ENCODE results near the gene TFAP2E. TPM values are rescaled to one million over a fixed set of nuclear protein-coding genes. Genes with fewer than 3 reads are reported as not detected.

Gene TFAP2E
- total RNA-seq, 1 donor from 2014 or later, result 0.47 TPM

DNA sequence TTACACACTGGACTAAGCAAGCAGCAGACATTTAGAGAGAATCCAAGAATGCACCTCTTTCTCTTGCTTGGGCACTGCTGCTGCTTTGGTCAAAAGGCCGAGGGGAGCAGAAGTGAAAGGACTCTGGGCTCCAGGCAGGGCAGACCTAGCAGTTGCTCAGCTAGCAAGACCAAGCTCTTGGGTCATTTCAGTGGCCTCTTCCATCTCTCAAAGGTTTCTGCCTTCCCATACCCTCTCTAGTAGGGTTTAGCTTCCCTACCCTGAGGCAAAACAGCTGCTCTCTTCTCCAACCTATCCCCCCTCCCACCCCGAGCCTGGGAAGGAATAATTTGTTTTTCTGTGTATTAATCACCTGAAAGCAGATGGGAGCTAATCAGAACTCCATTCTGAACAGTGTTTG lies 25.8 kb downstream of the TFAP2E start:
- intact Hi-C loops (cut with micrococcal nuclease), result no loop called here
- Mint-ChIP-seq H3K4me3 (no peak overlapping the region), H3K36me3 (ENCODE audit: low read depth) (peaks cover 29% of the 10 kb centered on the region), H3K27me3 (ENCODE audit: insufficient read depth) (no peaks in the 10 kb centered on the region), H3K4me1 (ENCODE audit: low read depth) (no peaks in the 10 kb centered on the region), H3K9me3 (no peaks in the 10 kb centered on the region), H3K27ac (no peak overlapping the region)
- DNase-seq (ENCODE audit: low spot score), result no peak

DNA sequence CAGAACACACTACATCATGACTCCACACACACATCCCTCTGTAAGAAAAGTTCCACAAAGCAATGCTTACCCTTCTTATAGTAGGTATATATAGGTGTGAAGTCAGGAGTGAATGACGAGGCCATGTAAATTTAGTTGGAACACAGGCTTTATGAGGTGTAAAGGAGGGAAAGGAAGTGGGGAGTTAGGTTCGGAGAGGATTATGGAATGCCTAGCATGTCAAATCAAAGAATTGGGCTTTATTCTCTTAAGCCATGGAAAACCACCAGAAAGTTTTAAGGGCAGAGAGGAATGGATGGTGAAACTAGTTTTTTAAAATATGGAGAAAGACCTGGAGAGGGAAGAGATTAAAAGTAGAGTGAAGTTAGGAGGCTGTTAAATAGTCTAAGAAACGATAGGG lies 26.3 kb downstream of the TFAP2E start:
- no peaks in the 10 kb centered on the region for H3K27me3 Mint-ChIP-seq (ENCODE audit: insufficient read depth)
- H3K4me1 Mint-ChIP-seq (ENCODE audit: low read depth), result no peaks in the 10 kb centered on the region
- peaks cover 33% of the 10 kb centered on the region for H3K36me3 Mint-ChIP-seq (ENCODE audit: low read depth)
- H3K27ac Mint-ChIP-seq, result no peak overlapping the region
- intact Hi-C loops (cut with micrococcal nuclease), result no loop called here
- H3K4me3 Mint-ChIP-seq, result no peak overlapping the region
- no peaks in the 10 kb centered on the region for H3K9me3 Mint-ChIP-seq
- DNase-seq (ENCODE audit: low spot score), result no peak

DNA sequence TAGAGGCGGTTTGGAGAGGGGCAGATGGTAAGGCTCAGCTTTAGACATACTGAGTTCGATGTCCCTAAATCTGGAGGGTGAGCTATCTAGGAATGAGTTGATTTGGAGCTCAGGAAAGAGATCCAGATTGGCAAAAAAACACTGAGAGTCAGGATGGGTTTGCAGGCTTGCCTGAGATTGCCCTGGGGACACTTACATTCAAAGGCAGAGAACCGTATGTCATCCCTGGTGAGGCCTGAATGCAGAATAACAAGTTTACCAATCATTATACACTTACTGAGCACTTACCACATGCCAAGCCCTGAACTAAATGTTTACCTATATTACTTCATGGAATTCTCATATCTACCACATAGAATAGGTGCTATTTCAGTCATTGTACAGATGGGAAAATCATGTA lies 27.5 kb downstream of the TFAP2E start:
- Mint-ChIP-seq H3K4me1 (ENCODE audit: low read depth) (no peaks in the 10 kb centered on the region), H3K9me3 (no peaks in the 10 kb centered on the region), H3K27me3 (ENCODE audit: insufficient read depth) (no peaks in the 10 kb centered on the region), H3K36me3 (ENCODE audit: low read depth) (peaks cover 35% of the 10 kb centered on the region), H3K4me3 (no peak overlapping the region), H3K27ac (no peak overlapping the region)
- intact Hi-C loops (cut with micrococcal nuclease), result no loop called here
- no peak for DNase-seq (ENCODE audit: low spot score)

DNA sequence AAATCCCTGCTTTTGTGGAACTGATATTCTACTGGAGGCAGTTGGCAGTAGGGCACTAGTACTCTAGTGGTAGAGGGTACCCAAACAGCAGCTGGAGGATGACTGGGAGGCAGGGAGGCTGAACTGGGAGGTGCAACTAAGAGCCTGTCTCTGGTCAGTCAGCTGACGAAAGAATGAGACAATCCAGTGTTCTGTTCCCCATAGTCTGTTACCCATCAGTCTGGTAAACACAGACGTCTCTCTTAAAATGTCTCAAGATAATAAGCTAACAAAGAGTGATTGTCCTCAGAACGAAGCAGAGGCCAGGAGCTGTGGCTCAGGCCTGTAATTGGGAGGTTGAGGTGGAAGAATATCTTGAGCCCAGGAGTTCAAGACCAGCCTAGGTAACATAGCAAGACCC lies 30.4 kb downstream of the TFAP2E start:
- H3K36me3 Mint-ChIP-seq (ENCODE audit: low read depth), result peaks cover 48% of the 10 kb centered on the region

DNA sequence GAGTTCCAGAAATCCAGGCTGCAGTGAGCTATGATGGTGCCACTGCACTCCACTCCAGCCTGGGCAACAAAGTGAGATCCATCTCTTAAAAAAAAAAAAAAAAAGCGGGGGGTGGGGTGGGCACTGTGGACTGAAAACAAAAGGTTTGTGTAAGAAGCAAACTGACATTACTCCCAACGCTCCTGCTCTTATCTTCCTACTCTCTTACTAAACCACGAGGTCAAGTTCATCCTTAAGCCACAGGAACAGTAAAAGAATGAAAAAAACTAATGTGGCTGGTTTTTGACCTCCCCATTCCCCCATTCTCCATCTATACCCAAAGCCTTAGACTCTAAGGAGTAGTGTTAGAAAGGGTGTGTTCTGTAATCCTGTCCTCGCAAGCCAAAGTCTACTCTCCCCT lies 30.8 kb downstream of the TFAP2E start:
- H3K27me3 Mint-ChIP-seq (ENCODE audit: insufficient read depth), result no peaks in the 10 kb centered on the region
- H3K4me3 Mint-ChIP-seq, result no peak overlapping the region
- peaks cover 17% of the 10 kb centered on the region for H3K4me1 Mint-ChIP-seq (ENCODE audit: low read depth)
- intact Hi-C loops (cut with micrococcal nuclease), result no loop called here
- H3K27ac Mint-ChIP-seq, result no peak overlapping the region
- H3K9me3 Mint-ChIP-seq, result no peaks in the 10 kb centered on the region
- no peak for DNase-seq (ENCODE audit: low spot score)
- H3K36me3 Mint-ChIP-seq (ENCODE audit: low read depth), result peaks cover 46% of the 10 kb centered on the region

More for the DNA sequence above, 30.4 kb downstream of the TFAP2E start:
- Mint-ChIP-seq H3K9me3 (no peaks in the 10 kb centered on the region), H3K4me1 (ENCODE audit: low read depth) (peaks cover 17% of the 10 kb centered on the region), H3K27ac (no peak overlapping the region), H3K4me3 (no peak overlapping the region), H3K27me3 (ENCODE audit: insufficient read depth) (no peaks in the 10 kb centered on the region)
- no peak for DNase-seq (ENCODE audit: low spot score)
- intact Hi-C loops (cut with micrococcal nuclease), result no loop called here

DNA sequence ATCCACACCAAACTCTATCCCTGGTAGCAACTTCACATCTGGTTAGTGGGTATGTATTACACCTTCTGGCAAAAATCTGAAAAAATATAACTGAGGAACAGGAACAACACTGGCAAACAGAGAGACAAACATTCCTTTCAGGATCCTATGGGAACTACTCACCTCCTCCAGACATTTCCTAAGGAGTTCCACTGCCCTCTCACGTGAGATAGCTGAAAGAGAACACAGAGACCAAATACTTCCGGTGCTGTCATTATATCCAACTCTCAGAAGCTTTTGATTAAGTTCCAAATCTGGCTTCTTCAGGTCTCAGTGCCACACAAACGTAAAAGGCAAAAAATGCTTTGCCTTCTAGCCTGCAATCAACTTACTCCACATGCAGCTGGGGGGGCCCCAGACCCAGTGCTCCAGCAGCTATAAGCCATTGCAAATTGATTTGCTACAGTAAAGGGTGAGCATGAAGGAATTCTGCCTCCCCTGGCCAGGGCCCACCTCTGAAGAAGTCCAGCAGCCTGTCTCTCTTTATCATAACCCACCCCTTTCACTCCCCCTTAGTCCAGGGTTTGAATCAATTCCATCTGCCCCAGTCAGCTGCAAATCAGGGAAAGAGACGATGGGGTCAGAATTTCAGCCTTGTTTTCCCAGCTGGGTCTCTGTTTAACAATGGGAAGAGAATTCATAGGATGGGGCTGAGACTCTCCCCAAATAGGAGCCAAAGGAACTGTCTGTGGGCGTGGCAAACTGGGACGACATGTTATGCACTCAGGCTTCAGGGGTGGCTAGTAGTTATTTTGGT lies 32.2 kb downstream of the TFAP2E start:
- Mint-ChIP-seq H3K9me3 (no peaks in the 10 kb centered on the region), H3K4me1 (ENCODE audit: low read depth) (peaks cover 21% of the 10 kb centered on the region), H3K27ac (no peak overlapping the region), H3K4me3 (no peak overlapping the region), H3K27me3 (ENCODE audit: insufficient read depth) (no peaks in the 10 kb centered on the region), H3K36me3 (ENCODE audit: low read depth) (peaks cover 46% of the 10 kb centered on the region)
- intact Hi-C loops (cut with micrococcal nuclease), result no loop called here
- no peak for DNase-seq (ENCODE audit: low spot score)

DNA sequence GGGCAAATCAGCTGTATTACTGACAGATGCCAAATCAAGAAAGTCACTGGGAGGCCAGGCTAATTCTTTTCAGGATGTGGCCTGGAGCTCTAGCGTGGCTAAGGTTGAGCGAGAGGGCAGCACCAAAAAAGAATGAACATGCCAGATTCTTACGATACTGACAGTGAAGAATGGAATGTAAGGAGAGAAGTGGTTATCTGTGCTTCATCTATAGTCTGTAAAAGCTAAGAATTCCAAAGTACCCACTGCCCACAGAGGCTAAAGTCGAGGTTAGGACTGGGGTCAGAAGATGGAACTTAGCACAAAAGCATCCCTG lies 32.7 kb downstream of the TFAP2E start:
- no peak overlapping the region for H3K4me3 Mint-ChIP-seq
- no peak for DNase-seq (ENCODE audit: low spot score)
- H3K27ac Mint-ChIP-seq, result no peak overlapping the region
- H3K9me3 Mint-ChIP-seq, result no peaks in the 10 kb centered on the region
- no peaks in the 10 kb centered on the region for H3K27me3 Mint-ChIP-seq (ENCODE audit: insufficient read depth)
- peaks cover 21% of the 10 kb centered on the region for H3K4me1 Mint-ChIP-seq (ENCODE audit: low read depth)
- intact Hi-C loops (cut with micrococcal nuclease), result no loop called here
- peaks cover 47% of the 10 kb centered on the region for H3K36me3 Mint-ChIP-seq (ENCODE audit: low read depth)

DNA sequence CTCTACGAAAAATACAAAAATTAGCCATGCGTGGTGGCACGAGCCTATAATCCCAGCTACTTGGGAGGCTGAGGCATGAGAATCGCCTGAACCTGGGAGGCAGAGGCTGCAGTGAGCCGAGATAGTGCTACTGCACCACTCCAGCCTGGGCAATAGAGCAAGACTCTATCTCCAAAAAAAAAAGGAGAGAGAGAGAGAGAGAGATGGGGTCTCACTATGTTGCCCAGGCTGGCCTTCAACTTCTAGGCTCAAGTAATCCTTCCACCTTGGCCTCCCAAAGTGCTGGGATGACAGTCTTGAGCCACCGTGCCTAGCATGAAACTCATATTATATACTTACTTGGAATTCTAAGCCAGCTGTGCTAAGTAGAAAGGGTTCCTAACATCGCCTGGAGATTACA lies 38.5 kb downstream of the TFAP2E start:
- Mint-ChIP-seq H3K27ac (no peak overlapping the region), H3K4me3 (no peak overlapping the region), H3K36me3 (ENCODE audit: low read depth) (peaks cover 37% of the 10 kb centered on the region), H3K27me3 (ENCODE audit: insufficient read depth) (no peaks in the 10 kb centered on the region), H3K9me3 (no peaks in the 10 kb centered on the region), H3K4me1 (ENCODE audit: low read depth) (peaks cover 43% of the 10 kb centered on the region)
- DNase-seq (ENCODE audit: low spot score), result no peak
- intact Hi-C loops (cut with micrococcal nuclease), result no loop called here

DNA sequence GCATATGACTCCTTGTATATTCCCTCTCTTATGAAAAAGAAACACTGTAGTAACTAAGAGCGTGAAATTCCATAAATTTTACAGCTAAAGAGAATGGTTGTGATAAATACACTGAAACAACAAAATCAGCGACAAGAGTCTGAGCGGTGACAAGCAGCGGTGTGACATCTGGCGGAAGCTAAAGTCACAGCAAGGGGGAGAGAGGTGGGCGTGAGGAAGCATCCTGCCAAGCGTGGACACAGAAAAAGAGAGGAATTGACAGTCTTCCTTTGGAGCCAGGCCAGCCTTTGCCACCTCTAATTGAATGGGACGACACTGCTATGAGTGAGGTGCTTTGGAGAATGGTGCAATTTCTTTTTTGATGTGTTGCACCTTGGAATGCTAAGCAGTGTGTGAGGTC lies 42.3 kb downstream of the TFAP2E start:
- peaks cover 42% of the 10 kb centered on the region for H3K4me1 Mint-ChIP-seq (ENCODE audit: low read depth)
- no peak overlapping the region for H3K27ac Mint-ChIP-seq

DNA sequence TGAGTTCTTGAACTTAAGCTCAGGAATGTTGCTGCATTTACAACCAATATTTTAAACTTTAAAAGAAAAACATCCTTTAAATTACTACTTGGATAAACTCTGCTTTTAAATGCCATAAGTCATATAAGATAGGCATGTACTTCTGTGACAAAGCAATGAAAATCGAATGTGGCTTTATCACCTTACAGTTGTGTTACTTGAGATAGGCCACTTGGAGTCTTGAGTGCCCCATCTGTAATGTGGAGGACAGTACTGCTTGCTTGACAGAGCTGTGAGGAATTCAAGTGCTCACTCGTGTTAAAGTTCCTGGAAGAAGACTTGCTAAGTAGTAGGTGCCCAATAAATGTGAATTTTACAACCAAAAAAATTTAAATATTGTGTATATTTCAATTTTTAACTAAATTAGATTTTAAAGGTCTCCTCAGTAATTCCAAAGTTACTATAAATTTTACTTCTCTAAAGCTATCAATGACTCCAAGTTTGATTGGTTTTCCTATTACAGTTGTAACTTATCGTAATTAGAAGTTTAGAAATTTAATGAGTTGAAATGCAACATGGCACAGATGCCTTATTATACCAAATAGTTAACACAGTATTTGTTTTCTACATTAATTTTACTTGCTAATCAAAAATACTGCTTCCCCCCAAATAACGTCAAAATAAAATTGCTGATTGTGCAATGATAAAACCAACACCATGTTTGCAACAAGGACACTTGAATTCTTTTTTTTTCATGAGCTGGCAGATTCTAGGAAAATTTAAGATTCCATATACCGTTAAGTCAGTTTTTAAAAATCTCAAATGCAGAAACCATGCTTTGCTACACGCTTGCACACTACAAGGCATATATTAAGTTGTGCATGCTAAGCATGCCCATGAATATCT lies 46.4 kb downstream of the TFAP2E start:
- Mint-ChIP-seq H3K27me3 (ENCODE audit: insufficient read depth) (no peaks in the 10 kb centered on the region), H3K9me3 (no peaks in the 10 kb centered on the region), H3K4me1 (ENCODE audit: low read depth) (peaks cover 31% of the 10 kb centered on the region), H3K36me3 (ENCODE audit: low read depth) (peaks cover 35% of the 10 kb centered on the region), H3K4me3 (no peak overlapping the region), H3K27ac (no peak overlapping the region)
- DNase-seq (ENCODE audit: low spot score), result no peak
- intact Hi-C loops (cut with micrococcal nuclease), result no loop called here

More for the DNA sequence above, 42.3 kb downstream of the TFAP2E start:
- intact Hi-C loops (cut with micrococcal nuclease), result no loop called here
- DNase-seq (ENCODE audit: low spot score), result no peak
- H3K9me3 Mint-ChIP-seq, result no peaks in the 10 kb centered on the region
- H3K4me3 Mint-ChIP-seq, result no peak overlapping the region
- no peaks in the 10 kb centered on the region for H3K27me3 Mint-ChIP-seq (ENCODE audit: insufficient read depth)
- peaks cover 35% of the 10 kb centered on the region for H3K36me3 Mint-ChIP-seq (ENCODE audit: low read depth)

DNA sequence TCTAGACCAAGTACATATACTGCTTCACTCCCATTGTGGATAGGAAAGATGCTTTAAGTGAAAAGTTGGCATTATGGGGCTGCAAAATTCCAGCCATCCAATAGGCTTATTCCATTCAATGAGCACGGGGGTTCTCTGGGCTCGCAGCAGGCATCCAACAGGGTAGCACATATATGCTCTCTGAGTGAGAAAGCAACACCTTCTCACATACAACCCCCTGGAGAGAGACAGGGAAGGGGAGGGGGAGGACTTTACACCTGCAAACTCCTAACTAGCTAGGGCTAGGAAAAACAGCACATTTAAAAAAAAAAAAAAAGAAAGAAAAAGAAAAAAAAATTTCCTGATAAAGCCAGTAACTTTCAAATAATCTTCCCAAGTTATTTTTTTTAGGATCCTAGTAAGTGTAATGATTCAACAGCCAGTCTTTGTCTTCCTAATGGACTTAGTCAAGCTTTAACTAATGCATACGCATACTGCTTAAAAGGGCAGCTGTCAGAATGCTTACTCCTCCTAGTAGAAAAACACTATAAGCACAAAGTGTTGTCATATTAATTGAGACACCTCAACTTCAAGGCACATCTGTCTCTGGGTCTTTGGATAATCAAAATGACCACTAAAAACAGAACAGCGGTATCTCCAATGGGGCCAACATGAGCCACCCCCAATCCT lies 49.5 kb downstream of the TFAP2E start:
- H3K4me3 Mint-ChIP-seq, result no peak overlapping the region
- peaks cover 41% of the 10 kb centered on the region for H3K36me3 Mint-ChIP-seq (ENCODE audit: low read depth)
- H3K27ac Mint-ChIP-seq, result no peak overlapping the region
- H3K27me3 Mint-ChIP-seq (ENCODE audit: insufficient read depth), result no peaks in the 10 kb centered on the region
- no peaks in the 10 kb centered on the region for H3K9me3 Mint-ChIP-seq
- intact Hi-C loops (cut with micrococcal nuclease), result no loop called here
- peaks cover 20% of the 10 kb centered on the region for H3K4me1 Mint-ChIP-seq (ENCODE audit: low read depth)
- no peak for DNase-seq (ENCODE audit: low spot score)

DNA sequence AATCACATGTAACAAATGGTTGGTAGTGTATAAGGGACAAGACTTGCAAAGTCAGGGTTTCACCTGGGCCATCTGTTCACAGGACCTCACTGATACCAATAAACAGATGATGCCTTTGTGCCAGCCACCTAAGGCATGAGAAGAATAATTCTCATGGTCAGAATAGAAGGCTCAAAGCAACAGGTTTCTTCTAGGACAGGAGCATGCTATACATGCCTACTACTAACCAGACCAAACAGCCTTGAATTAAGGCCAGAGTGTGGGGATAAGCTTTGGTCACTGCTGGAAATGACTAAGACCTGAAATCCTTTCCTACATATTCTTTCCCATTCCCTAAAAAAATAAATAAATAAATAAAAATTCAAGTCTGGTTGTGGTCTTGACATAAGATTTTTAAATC lies 50.7 kb downstream of the TFAP2E start:
- peaks cover 35% of the 10 kb centered on the region for H3K36me3 Mint-ChIP-seq (ENCODE audit: low read depth)
- H3K9me3 Mint-ChIP-seq, result no peaks in the 10 kb centered on the region
- no peak for DNase-seq (ENCODE audit: low spot score)
- no peak overlapping the region for H3K4me3 Mint-ChIP-seq
- H3K27me3 Mint-ChIP-seq (ENCODE audit: insufficient read depth), result no peaks in the 10 kb centered on the region
- H3K27ac Mint-ChIP-seq, result no peak overlapping the region
- peaks cover 20% of the 10 kb centered on the region for H3K4me1 Mint-ChIP-seq (ENCODE audit: low read depth)
- intact Hi-C loops (cut with micrococcal nuclease), result no loop called here

DNA sequence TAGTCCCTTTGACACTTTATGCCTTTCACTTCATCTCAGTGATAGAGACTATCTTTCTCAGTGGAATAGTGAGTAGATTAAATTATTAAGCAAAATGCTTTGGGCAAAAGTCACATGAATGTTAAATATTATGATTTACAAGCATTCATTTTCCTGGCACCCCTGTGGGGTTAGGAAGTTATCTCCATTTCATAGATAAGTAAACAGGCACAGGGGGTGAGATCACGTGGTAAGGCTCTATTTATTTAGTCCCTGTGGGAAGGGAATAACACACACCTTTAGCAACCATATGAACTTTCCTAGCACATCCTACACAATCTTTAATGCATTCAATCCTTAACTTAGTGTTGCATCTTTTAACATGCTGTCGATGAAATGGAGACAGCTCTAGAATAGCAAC lies 55.9 kb downstream of the TFAP2E start:
- H3K36me3 Mint-ChIP-seq (ENCODE audit: low read depth), result peaks cover 50% of the 10 kb centered on the region
- DNase-seq (ENCODE audit: low spot score), result no peak
- no peaks in the 10 kb centered on the region for H3K9me3 Mint-ChIP-seq
- H3K4me3 Mint-ChIP-seq, result no peak overlapping the region
- H3K4me1 Mint-ChIP-seq (ENCODE audit: low read depth), result peaks cover 16% of the 10 kb centered on the region
- H3K27ac Mint-ChIP-seq, result no peak overlapping the region
- no peaks in the 10 kb centered on the region for H3K27me3 Mint-ChIP-seq (ENCODE audit: insufficient read depth)
- intact Hi-C loops (cut with micrococcal nuclease), result no loop called here
